DND-41 (cell line): ENCODE results near the gene SPDYE6.

Experiments
- CTCF ChIP-seq: IDR thresholded peaks from 2 replicates; pipeline ENCODE4 v1.5.1; 2012; ENCODE audit warnings: borderline replicate concordance, low read length, moderate library complexity, mild to moderate bottlenecking; ENCODE audit not compliant: poor library complexity, severe bottlenecking; ENCODE audit errors: extremely low read depth
- EZH2 ChIP-seq: IDR thresholded peaks from 3 replicates; pipeline ENCODE4 v1.6.1; 2012; ENCODE audit warnings: borderline replicate concordance, low read depth, mild to moderate bottlenecking, moderate library complexity, low read length, inconsistent platforms; ENCODE audit not compliant: severe bottlenecking

GRCh38 chr7:102312317-102312716, 43.9 kb downstream of the SPDYE6 start:
- TF ChIP-seq CTCF: no peak
- no peak for TF ChIP-seq EZH2
